Lung (tissue), 12 donors: Measurements from ENCODE around the gene PARD3B. TPM values are rescaled to one million over a fixed set of nuclear protein-coding genes. Genes with fewer than 3 reads are reported as not detected.

ENCODE experiments used
- ATAC-seq: fragments of 200-7000 bp; cut with Tn5 transposase; one replicate; pipeline ENCODE4 v1.9.1; 2020; ENCODE audit warnings: moderate number of reproducible peaks; ENCODE audit not compliant: insufficient read depth, low FRiP score
- DNase-seq, 3 donors: peaks; one replicate each; pipeline ENCODE4 v3.0.0-alpha.2; 2013 to 2017
- H3K27ac ChIP-seq, 2 donors: one replicate each; pipeline ENCODE4 v1.5.1; 2013; ENCODE audit warnings: mild to moderate bottlenecking in 2 of 2, moderate library complexity in 2 of 2, control low read depth in 1 of 2, inconsistent platforms in 1 of 2, low read depth in 1 of 2, low read length in 1 of 2
- H3K27me3 ChIP-seq, 3 donors: one replicate each; pipeline ENCODE4 v1.5.1; 2013; ENCODE audit warnings: low read length in 2 of 3; ENCODE audit not compliant: control insufficient read depth in 3 of 3, insufficient read depth in 3 of 3
- H3K36me3 ChIP-seq, 4 donors: one replicate each; pipeline ENCODE4 v1.5.1; 2013; ENCODE audit warnings: low read length in 4 of 4, mild to moderate bottlenecking in 1 of 4, moderate library complexity in 1 of 4; ENCODE audit not compliant: control insufficient read depth in 4 of 4, insufficient read depth in 4 of 4
- H3K4me1 ChIP-seq, 5 donors: one replicate each; pipeline ENCODE4 v1.5.1; 2013; ENCODE audit warnings: low read length in 5 of 5, mild to moderate bottlenecking in 2 of 5, moderate library complexity in 1 of 5; ENCODE audit not compliant: control insufficient read depth in 5 of 5, insufficient read depth in 5 of 5
- H3K4me3 ChIP-seq: one replicate; pipeline ENCODE4 v1.5.1; 2013; ENCODE audit warnings: mild to moderate bottlenecking, control low read depth, moderate library complexity
- H3K9ac ChIP-seq, 2 donors: one replicate each; pipeline ENCODE4 v1.5.1; 2013; ENCODE audit warnings: low read length in 2 of 2, control low read depth in 1 of 2; ENCODE audit not compliant: insufficient read depth in 1 of 2
- H3K9me3 ChIP-seq, 4 donors: one replicate each; pipeline ENCODE4 v1.5.1; 2013; ENCODE audit warnings: low read length in 3 of 4, mild to moderate bottlenecking in 1 of 4, moderate library complexity in 1 of 4; ENCODE audit not compliant: control insufficient read depth in 4 of 4, insufficient read depth in 3 of 4
- CTCF ChIP-seq: IDR thresholded peaks from 2 replicates; pipeline ENCODE4 v1.5.1; 2012; ENCODE audit warnings: mild to moderate bottlenecking; ENCODE audit errors: control extremely low read depth, extremely low read depth
- WGBS, 2 donors: extraction: QIAGEN DNeasy Blood & Tissue Kit; methylation state at CpG; one replicate each; pipeline ENCODE4 v1.1.7; 2013; 5-methylcytosine and 5-hydroxymethylcytosine counted together
- polyA plus RNA-seq, 2 donors: library from polyadenylated mRNA; stranded (reverse); fragments of 200-250 nt; gene quantifications; one replicate each; pipeline ENCODE4 v1.2.1, GENCODE V29; 2013
- total RNA-seq, 2 donors: library from RNA; depleted of rRNA in 1 of 2; stranded (reverse); fragments of >200 nt in 1 of 2; gene quantifications; one replicate each; pipeline ENCODE4 v1.2.1, GENCODE V29; 2014 to 2021
- donor health status: control.
- donor health status: control.
- donor health status: Bipolar disorder and iron deficiency.
- donor health status: healthy.
- donor health status: DM: yes; HTN: yes; CAD: no.

Gene PARD3B
- total and polyA plus RNA-seq, 4 donors = 2.4 to 38.7 (median 17.1) TPM

GRCh38 chr2:205636549-205637319, 1091.5 kb downstream of the PARD3B start:
- Histone ChIP-seq H3K36me3 (no peaks in the 10 kb centered on the region), H3K9me3 (no peaks in the 10 kb centered on the region), H3K4me1 (peaks cover 0 to 6% (median 0%) of the 10 kb centered on the region in 5 donors), H3K9ac (no peak overlapping the region), H3K4me3 (no peak overlapping the region), H3K27me3 (peaks cover 0 to 2% (median 0%) of the 10 kb centered on the region in 3 donors), H3K27ac (no peak overlapping the region)
- no peak for DNase-seq
- 70 to 72% methylated on average over 7 of the region's 7 CpGs for WGBS, 2 donors
- no peak for ATAC-seq
- TF ChIP-seq CTCF = no peak

GRCh38 chr2:205637320-205637602, 1092.0 kb downstream of the PARD3B start:
- H3K36me3 ChIP-seq = no peaks in the 10 kb centered on the region
- H3K27me3 ChIP-seq = peaks cover 0 to 2% (median 0%) of the 10 kb centered on the region in 3 donors
- H3K4me1 ChIP-seq = peaks cover 0 to 6% (median 0%) of the 10 kb centered on the region in 5 donors
- DNase-seq (no peak), ATAC-seq (no peak)
- no peak for TF ChIP-seq CTCF
- no peak overlapping the region for H3K9ac ChIP-seq
- H3K4me3 ChIP-seq = no peak overlapping the region
- H3K27ac ChIP-seq = no peak overlapping the region
- no peaks in the 10 kb centered on the region for H3K9me3 ChIP-seq

- no peaks in the 10 kb centered on the region for H3K9me3 ChIP-seq
- no peak overlapping the region for H3K27ac ChIP-seq
- H3K36me3 ChIP-seq = no peaks in the 10 kb centered on the region
- peaks cover 0 to 9% (median 3%) of the 10 kb centered on the region in 5 donors for H3K4me1 ChIP-seq
- DNase-seq (no peak), ATAC-seq (no peak)
- peaks cover 0 to 2% (median 0%) of the 10 kb centered on the region in 3 donors for H3K27me3 ChIP-seq
- no peak for TF ChIP-seq CTCF
- WGBS, 2 donors = 84 to 86% methylated on average over 6 of the region's 6 CpGs
- no peak overlapping the region for H3K9ac ChIP-seq
- H3K4me3 ChIP-seq = no peak overlapping the region
Measured at GRCh38 chr2:205637779-205638503, 1092.7 kb downstream of the PARD3B start.
